Effector memory CD4-positive, alpha-beta T cell (primary cell): ENCODE data around the gene HIGD2A.

Experiments used
- DNase-seq, 3 donors: peaks; one replicate each; pipeline ENCODE4 v3.0.0-alpha.2; 2020
- H3K27ac ChIP-seq: 2 replicates; pipeline ENCODE4 v1.7.0; 2013; ENCODE audit warnings: mild to moderate bottlenecking, low read length, moderate library complexity; ENCODE audit not compliant: insufficient read depth, poor library complexity, severe bottlenecking
- H3K27me3 ChIP-seq: replicated peaks from 2 replicates; pipeline ENCODE4 v1.7.0; 2013; ENCODE audit warnings: mild to moderate bottlenecking, low read length; ENCODE audit not compliant: insufficient read depth, control insufficient read depth, poor library complexity, severe bottlenecking
- H3K36me3 ChIP-seq: 2 replicates; pipeline ENCODE4 v1.7.0; 2013; ENCODE audit warnings: mild to moderate bottlenecking, low read length, moderate library complexity; ENCODE audit not compliant: control insufficient read depth, insufficient read depth
- H3K4me1 ChIP-seq: 2 replicates; pipeline ENCODE4 v1.7.0; 2013; ENCODE audit warnings: low read length, mild to moderate bottlenecking; ENCODE audit not compliant: control insufficient read depth, insufficient read depth, poor library complexity, severe bottlenecking
- H3K4me3 ChIP-seq: 2 replicates; pipeline ENCODE4 v1.7.0; 2013; ENCODE audit warnings: low read length, low read depth, mild to moderate bottlenecking; ENCODE audit not compliant: insufficient read depth, poor library complexity, severe bottlenecking
- H3K9me3 ChIP-seq: 2 replicates; pipeline ENCODE4 v1.7.0; 2013; ENCODE audit warnings: mild to moderate bottlenecking, low read length, moderate library complexity; ENCODE audit not compliant: control insufficient read depth

The HIGD2A gene

DNA sequence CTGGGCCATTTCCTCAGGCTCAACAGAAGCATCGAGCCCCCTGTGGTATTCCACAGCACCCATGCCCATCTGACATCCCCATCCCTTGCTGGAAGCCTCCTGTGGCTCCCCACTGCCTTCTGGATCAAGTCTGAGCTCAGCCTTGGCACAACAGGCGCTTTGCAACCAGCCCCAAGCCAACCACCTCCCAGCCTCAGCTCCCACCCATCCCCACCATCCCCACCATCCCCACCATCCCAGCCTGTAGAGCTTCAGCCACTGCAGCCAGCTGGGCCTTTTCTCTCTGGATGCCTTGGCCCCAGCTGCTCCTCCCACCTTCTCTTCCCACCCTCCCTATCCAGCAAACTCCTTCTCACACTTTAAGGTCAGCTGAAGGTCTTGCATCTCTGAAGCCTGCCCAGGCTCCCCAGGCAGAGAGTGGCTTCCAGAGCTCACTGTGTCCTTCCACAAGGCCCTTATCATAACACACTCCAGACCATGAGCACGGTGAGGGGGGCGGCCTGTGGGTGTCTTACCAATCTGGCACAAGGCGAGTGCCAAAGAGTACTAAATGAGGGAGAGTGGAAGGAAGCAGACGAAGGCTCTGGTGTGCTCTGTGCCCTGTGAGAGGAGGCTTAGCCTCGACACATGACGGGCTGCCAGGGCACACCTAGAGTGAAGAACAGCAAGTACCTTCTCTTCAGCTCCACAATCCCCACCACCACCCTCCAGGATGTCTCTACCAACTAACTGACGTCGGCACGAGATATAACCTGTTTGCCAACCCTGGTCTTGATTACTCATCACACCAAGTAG is 6.5 kb downstream of the HIGD2A start:
- H3K27ac ChIP-seq, result no peak overlapping the region
- H3K36me3 ChIP-seq, result peaks cover 9% of the 10 kb centered on the region

DNA sequence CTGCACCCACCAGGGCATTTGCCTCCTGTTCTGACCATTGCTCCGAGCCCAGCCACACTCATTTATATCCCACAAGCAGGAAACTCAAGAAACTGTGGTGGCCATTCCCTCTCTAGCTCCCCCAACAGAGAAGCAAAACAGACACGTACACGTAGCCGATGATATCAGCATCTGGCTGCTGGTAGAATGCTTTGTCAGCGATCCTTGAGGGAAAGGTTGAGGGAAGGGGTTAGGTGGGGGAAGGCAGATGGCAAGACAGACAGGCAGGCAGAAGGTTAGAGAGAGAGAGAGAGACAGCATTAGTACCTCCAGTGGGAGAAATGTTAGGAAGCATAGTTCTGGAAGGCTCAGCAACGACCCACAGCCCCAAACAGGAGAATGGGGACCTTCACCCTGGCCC is 7.8 kb downstream of the HIGD2A start:
- no peak overlapping the region for H3K4me3 ChIP-seq
- H3K27me3 ChIP-seq, result no peaks in the 10 kb centered on the region
- peaks cover 14% of the 10 kb centered on the region for H3K36me3 ChIP-seq
- no peaks in the 10 kb centered on the region for H3K4me1 ChIP-seq
- DNase-seq, result no peak
- H3K9me3 ChIP-seq, result no peaks in the 10 kb centered on the region
- no peak overlapping the region for H3K27ac ChIP-seq

More for the DNA sequence above, 6.5 kb downstream of the HIGD2A start:
- H3K4me3 ChIP-seq, result no peak overlapping the region
- DNase-seq, result no peak
- no peaks in the 10 kb centered on the region for H3K9me3 ChIP-seq
- H3K4me1 ChIP-seq, result no peaks in the 10 kb centered on the region
- H3K27me3 ChIP-seq, result no peaks in the 10 kb centered on the region

DNA sequence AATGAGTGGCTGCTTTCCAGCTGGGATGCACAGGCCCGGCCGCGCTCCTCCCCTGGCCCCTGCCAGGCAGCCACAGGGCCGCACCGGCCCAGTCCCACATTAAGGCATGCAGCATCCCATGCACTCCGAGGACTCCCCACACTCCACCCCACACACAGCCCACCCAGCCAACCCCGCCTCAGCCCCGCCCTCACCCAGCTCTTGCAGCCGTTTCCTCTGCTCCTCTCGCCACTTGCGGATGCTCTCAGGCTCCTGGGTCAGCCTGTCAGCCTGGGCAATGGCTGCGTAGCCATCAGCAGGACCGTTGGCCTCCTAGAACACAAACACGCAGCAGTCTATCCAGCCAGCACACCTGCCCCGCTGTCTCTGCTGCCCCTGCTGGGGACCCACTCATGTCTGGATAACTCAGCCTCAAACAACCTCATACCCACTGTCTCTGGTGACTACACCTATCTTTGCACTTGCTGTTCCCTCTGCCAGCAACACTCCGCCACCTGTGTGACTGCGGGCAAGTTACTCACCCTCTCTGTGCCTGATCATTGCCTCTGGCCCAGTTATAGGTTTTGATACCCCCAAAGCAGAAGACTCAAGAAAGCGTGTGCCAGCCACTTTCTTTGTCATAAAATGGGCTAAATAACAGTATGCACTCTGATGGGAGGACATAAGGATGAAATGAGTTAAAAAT is 9.3 kb downstream of the HIGD2A start:
- no peaks in the 10 kb centered on the region for H3K9me3 ChIP-seq
- H3K27me3 ChIP-seq, result no peaks in the 10 kb centered on the region
- DNase-seq, result no peak
- H3K4me1 ChIP-seq, result no peaks in the 10 kb centered on the region
- peaks cover 14% of the 10 kb centered on the region for H3K36me3 ChIP-seq
- H3K27ac ChIP-seq, result no peak overlapping the region
- H3K4me3 ChIP-seq, result no peak overlapping the region

DNA sequence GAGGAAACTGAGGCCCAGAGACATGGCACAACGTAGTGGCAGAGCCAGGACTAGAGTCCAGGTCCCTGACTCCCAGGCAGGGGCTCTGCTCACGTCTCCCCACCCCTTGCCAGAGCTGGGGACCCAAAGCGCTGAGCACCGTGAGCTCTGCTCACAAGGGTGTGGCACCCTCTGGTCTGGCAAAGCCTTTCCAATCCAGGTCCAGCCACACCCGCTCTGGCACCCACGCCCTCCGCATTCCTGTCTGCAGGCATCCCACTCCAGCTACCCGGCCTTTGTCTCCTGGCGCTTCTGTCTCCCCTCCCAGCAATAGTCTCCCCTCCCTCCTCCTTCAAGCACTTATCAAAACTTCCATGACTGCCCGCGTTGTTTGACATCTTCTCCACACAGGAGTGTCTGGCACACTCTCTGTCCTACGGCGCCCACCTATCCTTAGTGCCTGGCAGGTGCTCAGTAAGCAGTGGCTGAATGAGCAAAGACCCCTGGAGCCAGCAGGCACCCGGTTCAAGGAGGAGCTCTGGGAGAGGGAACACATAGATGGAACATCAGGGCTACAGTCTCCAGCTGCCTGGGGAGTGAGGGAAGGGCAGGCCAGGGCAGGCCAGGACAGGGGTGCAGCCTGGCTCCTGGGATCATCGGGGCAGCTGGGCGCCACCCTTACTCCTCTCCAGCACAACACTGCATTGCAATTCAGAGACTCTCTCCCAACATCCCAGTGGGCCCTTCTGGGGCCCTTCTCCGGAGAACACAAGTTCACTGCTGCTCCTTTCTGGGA is 12.0 kb downstream of the HIGD2A start:
- no peak overlapping the region for H3K4me3 ChIP-seq
- peaks cover 12% of the 10 kb centered on the region for H3K36me3 ChIP-seq
- no peak for DNase-seq
- no peak overlapping the region for H3K27ac ChIP-seq
- no peaks in the 10 kb centered on the region for H3K27me3 ChIP-seq
- H3K4me1 ChIP-seq, result no peaks in the 10 kb centered on the region
- H3K9me3 ChIP-seq, result no peaks in the 10 kb centered on the region

DNA sequence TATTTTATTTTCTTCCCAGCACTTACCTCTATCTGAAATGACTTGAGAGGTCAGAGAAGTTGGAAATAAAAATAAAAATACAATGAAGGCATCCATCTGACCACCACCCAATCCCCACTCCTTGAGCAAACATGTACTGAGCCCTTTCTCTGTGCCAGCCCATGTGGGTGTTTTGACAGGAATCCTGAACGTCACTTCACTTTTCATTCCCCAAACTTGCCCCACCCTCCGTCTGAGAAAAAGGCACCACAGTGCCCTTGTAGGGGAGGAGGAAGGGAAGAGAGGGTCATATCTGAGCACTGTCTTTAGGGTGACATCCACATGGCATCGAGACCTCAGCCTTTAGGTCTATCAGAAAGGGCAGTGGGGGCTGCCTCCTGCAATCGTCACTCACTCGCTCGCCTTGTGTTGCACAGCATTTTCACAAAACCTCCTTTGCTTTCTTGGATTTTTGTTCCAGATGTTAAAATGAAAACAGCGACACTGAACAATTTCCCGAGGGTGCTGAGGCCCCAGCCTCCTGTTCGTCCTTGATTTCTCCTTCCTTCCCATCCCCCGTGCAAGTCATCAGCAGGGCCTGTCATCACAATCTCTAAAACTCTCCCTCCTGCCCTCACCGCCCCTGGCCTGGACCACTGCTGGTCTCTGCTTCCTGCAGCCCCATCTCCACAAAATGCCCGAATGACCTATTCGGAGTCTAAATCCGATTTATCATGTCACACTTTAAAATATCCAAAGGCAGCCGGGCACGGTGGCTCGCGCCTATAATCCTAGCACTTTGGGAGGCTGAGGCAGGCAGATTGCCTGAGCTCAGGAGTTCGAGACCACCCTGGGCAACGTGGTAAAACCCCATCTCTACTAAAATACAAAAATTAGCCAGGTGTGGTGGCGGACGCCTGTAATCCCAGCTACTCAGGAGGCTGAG is 13.0 kb downstream of the HIGD2A start:
- H3K4me3 ChIP-seq, result no peak overlapping the region
- H3K9me3 ChIP-seq, result no peaks in the 10 kb centered on the region
- H3K27me3 ChIP-seq, result no peaks in the 10 kb centered on the region
- no peaks in the 10 kb centered on the region for H3K4me1 ChIP-seq
- H3K27ac ChIP-seq, result no peak overlapping the region
- no peak for DNase-seq
- H3K36me3 ChIP-seq, result peaks cover 17% of the 10 kb centered on the region

DNA sequence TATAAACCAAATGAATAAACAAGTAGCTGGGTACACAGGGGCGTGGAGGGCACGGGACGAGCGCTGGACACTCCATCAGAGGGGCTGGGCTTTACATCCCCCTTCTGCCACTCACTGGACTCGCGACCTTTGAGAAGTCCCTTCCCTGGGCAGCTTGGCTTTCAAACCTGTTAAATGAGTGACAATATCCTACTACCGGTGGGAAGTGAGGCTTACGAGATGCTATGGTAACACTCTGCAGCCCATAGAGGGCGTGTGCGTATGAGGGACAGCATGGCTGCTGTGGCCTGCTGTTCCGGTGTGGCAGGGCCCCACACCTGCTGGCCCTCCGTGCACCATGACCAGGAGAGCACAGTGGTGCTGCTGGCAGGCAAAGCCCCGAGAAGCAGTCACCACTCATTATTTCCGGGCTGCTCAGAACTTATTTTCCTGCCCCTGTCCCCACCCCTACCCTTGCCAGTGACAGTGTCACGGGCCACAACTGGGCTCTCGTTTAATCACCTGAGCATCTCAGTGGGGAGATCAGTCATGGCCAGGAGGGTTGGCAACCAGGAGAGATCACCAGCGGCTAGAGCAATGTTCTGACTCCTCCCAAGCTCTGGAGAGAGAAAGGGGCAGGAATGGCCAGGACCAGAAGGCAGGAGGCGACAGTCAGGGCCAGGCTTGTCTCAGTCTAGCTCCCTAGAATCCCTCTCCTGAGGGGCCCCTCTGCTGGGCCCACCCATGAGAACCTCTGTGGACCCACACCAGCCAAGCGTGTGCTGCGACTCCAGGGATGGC is 17.3 kb downstream of the HIGD2A start:
- Histone ChIP-seq H3K4me1 (no peaks in the 10 kb centered on the region), H3K27me3 (no peaks in the 10 kb centered on the region), H3K9me3 (no peaks in the 10 kb centered on the region), H3K4me3 (no peak overlapping the region), H3K36me3 (peaks cover 21% of the 10 kb centered on the region), H3K27ac (no peak overlapping the region)
- DNase-seq, result no peak

DNA sequence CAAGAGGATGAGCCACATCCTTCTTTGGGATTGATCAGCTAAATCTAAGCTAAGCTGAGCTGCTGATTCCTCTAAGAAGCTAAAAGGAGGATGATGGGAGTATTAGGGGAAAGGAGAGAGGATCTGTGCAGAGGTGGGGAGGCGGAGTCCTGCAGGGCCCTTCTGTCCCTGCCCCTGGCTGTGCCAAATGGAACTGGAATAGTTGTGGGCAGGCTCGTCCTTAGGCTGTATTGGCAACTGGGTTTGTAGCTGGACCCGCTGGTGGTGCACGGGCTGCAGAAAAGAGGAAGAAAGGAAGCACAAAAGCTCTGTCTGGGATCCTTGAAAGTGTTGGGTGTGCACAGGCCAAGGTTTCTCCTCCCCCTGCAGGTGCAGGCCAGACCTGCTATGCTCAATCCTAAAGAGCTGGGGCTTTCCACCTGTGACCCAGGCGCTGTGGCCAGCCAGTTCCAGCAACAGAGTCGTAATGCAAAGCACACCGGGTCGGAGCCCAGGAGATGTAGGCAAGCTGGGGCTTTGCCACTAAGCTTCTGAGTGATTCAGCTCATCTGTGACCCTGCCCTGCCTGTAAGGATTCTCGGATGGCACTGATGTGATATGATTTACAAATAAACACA is 18.0 kb downstream of the HIGD2A start:
- Histone ChIP-seq H3K9me3 (no peaks in the 10 kb centered on the region), H3K4me3 (no peak overlapping the region), H3K27me3 (no peaks in the 10 kb centered on the region), H3K27ac (no peak overlapping the region), H3K36me3 (peaks cover 21% of the 10 kb centered on the region), H3K4me1 (no peaks in the 10 kb centered on the region)
- DNase-seq, result no peak

DNA sequence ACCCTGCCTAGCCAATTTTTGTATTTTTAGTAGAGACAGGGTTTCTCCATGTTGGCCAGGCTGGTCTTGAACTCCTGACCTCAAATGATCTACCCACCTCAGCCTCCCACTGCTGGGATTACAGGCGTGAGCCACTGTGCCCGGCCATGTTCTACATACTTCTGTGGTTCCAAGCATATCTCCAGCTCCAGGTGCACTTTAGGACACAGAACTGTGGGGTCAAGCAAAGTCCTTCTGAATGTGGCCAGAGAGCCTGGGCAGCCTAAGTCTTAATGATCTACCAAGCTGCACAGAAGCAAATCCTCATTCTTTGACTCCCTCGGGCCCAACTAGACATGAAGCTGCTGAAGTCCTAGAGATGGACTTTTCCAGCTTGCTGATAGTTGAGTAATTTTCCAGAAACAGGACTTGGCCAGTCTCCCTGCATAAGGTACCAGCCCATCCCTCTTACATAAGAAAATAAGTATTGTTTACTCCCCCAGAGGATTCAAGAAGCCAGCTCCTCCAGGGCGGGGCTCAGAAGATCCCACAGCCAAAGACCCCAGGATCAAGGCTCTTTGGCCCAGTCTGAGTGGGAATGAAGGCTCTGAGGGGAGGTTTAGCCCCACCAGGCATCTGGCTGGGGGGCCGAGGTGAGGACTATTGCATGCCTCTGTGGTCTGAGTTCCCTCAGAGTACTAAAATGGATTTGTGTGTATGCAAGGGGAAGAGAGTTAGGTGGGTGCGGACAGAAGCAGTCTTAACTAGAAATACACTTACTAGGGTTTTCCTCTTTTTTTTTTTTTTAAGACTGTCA is 19.1 kb downstream of the HIGD2A start:
- no peak overlapping the region for H3K27ac ChIP-seq
- peaks cover 21% of the 10 kb centered on the region for H3K36me3 ChIP-seq
- no peaks in the 10 kb centered on the region for H3K4me1 ChIP-seq
- no peaks in the 10 kb centered on the region for H3K27me3 ChIP-seq
- no peaks in the 10 kb centered on the region for H3K9me3 ChIP-seq
- H3K4me3 ChIP-seq, result no peak overlapping the region
- no peak for DNase-seq
